Nephron (organoid): ENCODE results near the gene GPC5.

Experiments used
- H3K27ac Mint-ChIP-seq, 3 experiments: 2 replicates each; pipeline ENCODE4 v1.8.0; 2020; ENCODE audit warnings: mixed read lengths in 3 of 3, mild to moderate bottlenecking in 2 of 3, moderate library complexity in 1 of 3
- H3K27me3 Mint-ChIP-seq: 2 replicates; pipeline ENCODE4 v1.8.0; 2021; ENCODE audit warnings: low read depth, mild to moderate bottlenecking, moderate library complexity, mixed read lengths
- H3K36me3 Mint-ChIP-seq: 2 replicates; pipeline ENCODE4 v1.8.0; 2020; ENCODE audit warnings: low read depth, mixed read lengths
- H3K4me1 Mint-ChIP-seq: 2 replicates; pipeline ENCODE4 v1.8.0; 2020; ENCODE audit warnings: mixed read lengths
- H3K4me3 Mint-ChIP-seq, 3 experiments: 2 replicates each; pipeline ENCODE4 v1.8.0; 2020; ENCODE audit warnings: mild to moderate bottlenecking in 3 of 3, mixed read lengths in 3 of 3, moderate library complexity in 2 of 3
- H3K9me3 Mint-ChIP-seq: 2 replicates; pipeline ENCODE4 v1.8.0; 2020; ENCODE audit warnings: mixed read lengths
- CTCF ChIP-seq, 3 experiments: fragments of 200-600 bp; sonication (generic); IDR thresholded peaks; one replicate each; pipeline ENCODE4 v1.5.0; 2021; ENCODE audit warnings: antibody characterized with exemption in 3 of 3; ENCODE audit not compliant: unreplicated experiment in 3 of 3

Gene GPC5

GRCh38 chr13:92303428-92303827 is 905.0 kb downstream of the GPC5 start:
- no peak for TF ChIP-seq CTCF (IDR thresholded peaks at IDR 0.05; ENCODE audit: unreplicated experiment in 3 of 3)
- H3K4me3 Mint-ChIP-seq, result no peak overlapping the region
- H3K4me1 Mint-ChIP-seq, result no peaks in the 10 kb centered on the region
- no peak overlapping the region for H3K27ac Mint-ChIP-seq
- no peaks in the 10 kb centered on the region for H3K36me3 Mint-ChIP-seq
- H3K9me3 Mint-ChIP-seq, result no peaks in the 10 kb centered on the region
- H3K27me3 Mint-ChIP-seq, result peaks cover 4% of the 10 kb centered on the region

- Mint-ChIP-seq H3K36me3 (no peaks in the 10 kb centered on the region), H3K9me3 (no peaks in the 10 kb centered on the region), H3K4me1 (no peaks in the 10 kb centered on the region), H3K27me3 (peaks cover 4% of the 10 kb centered on the region), H3K27ac (no peak overlapping the region), H3K4me3 (no peak overlapping the region)
- TF ChIP-seq CTCF (IDR thresholded peaks at IDR 0.05; ENCODE audit: unreplicated experiment in 3 of 3), result no peak
Measured at GRCh38 chr13:92307752-92308151, 909.3 kb downstream of the GPC5 start.

DNA sequence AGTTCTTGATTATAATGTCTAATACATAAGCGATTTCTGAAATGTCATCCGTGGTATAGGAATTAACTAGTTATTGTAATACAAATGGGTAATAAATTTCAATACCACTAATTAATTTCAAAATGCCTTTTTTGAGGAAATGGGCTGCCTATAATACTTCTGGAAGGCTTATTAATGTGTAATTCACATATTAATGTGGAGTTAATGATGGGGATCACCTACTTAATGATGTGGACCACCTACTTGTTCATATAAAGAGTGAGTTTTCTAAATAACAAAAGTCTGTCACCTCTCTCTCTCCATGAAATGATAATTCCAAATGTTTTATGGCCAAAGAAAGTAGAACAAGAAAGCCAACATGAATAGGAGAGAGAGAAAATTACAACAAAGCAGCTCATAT is 914.4 kb downstream of the GPC5 start:
- no peak for TF ChIP-seq CTCF (IDR thresholded peaks at IDR 0.05; ENCODE audit: unreplicated experiment in 3 of 3)
- peaks cover 6% of the 10 kb centered on the region for H3K4me1 Mint-ChIP-seq
- H3K9me3 Mint-ChIP-seq, result no peaks in the 10 kb centered on the region
- no peaks in the 10 kb centered on the region for H3K27me3 Mint-ChIP-seq
- H3K27ac Mint-ChIP-seq, result no peak overlapping the region
- H3K4me3 Mint-ChIP-seq, result no peak overlapping the region
- no peaks in the 10 kb centered on the region for H3K36me3 Mint-ChIP-seq

- Mint-ChIP-seq H3K27ac (no peak overlapping the region), H3K4me3 (no peak overlapping the region), H3K4me1 (peaks cover 6% of the 10 kb centered on the region), H3K36me3 (no peaks in the 10 kb centered on the region), H3K27me3 (no peaks in the 10 kb centered on the region), H3K9me3 (no peaks in the 10 kb centered on the region)
- TF ChIP-seq CTCF (IDR thresholded peaks at IDR 0.05; ENCODE audit: unreplicated experiment in 3 of 3), result no peak
Measured at GRCh38 chr13:92313382-92313781, 915.0 kb downstream of the GPC5 start.

DNA sequence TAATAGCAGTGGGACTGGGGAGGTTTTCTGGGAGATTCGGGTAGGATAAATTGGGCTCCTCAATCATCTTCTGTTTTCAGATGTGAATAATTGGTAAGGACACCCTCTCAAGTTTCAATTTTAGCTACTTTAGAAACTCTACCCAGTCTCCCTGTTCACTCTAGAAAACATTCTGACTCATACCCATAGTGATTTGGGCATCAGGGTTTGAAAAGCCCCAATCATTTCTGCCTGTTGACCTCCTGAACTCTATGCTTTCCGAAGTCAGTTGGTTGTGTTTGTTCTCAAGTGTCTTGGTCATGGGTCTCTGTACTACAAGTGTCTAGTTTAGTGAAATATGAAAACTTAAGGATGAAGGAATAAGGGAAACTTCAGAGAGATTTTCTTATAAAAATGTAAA is 916.8 kb downstream of the GPC5 start:
- no peaks in the 10 kb centered on the region for H3K27me3 Mint-ChIP-seq

More for the DNA sequence above, 916.8 kb downstream of the GPC5 start:
- Mint-ChIP-seq H3K4me3 (no peak overlapping the region), H3K4me1 (peaks cover 6% of the 10 kb centered on the region), H3K27ac (no peak overlapping the region), H3K36me3 (no peaks in the 10 kb centered on the region), H3K9me3 (no peaks in the 10 kb centered on the region)
- TF ChIP-seq CTCF (IDR thresholded peaks at IDR 0.05; ENCODE audit: unreplicated experiment in 3 of 3), result no peak
